Measurements from ENCODE around the gene ABLIM3. TPM values are rescaled to one million over a fixed set of nuclear protein-coding genes. Genes with fewer than 3 reads are reported as not detected.
A peak's percentile ranks its signal among the peaks of the same experiment; 100 is the strongest.

Gene ABLIM3
- polyA plus RNA-seq, 1 of the 3 experiments (the other 2 are of a cell fraction): 5.9 TPM

GRCh38 chr5:149257889-149258705, 116.8 kb downstream of the ABLIM3 start:
- CTCF ChIA-PET: interaction anchor here (0.6 to 1.9 kb wide), 6 partner anchors 7 to 223 kb away, joined by 3 to 4 read pairs (median 4); partner anchors contain the start of gene ABLIM3
- Histone ChIP-seq H2AFZ (ENCODE audit: low read depth) (no peak overlapping the region), H3F3A (replicated peaks; ENCODE audit: insufficient read depth) (no peaks in the 10 kb centered on the region), H3K9ac (no peak overlapping the region), H3K36me3 (replicated peaks in 1 of 2; ENCODE audit: control insufficient read depth in 1 of 2, insufficient read depth in 2 of 2, low read length in 1 of 2) (no peaks in the 10 kb centered on the region), H4K20me1 (ENCODE audit: insufficient read depth) (no peaks in the 10 kb centered on the region), H3K9me2 (no peaks in the 10 kb centered on the region), H3K27ac (ENCODE audit: low read depth in 2 of 2, low read length in 1 of 2) (peak overlapping the region in 1 of 2 experiments; percentile 29; a peak in 1 of 4 replicates), H3K27me3 (ENCODE audit: insufficient read depth) (no peaks in the 10 kb centered on the region), H3K9me3 (no peaks in the 10 kb centered on the region), H3K4me2 (no peak overlapping the region), H3K4me1 (ENCODE audit: control insufficient read depth in 1 of 2, insufficient read depth in 2 of 2, low read depth in 1 of 2, low read length in 1 of 2) (no peaks in the 10 kb centered on the region), H3K79me2 (ENCODE audit: insufficient read depth) (no peaks in the 10 kb centered on the region), H3K4me3 (ENCODE audit: low read depth in 2 of 2, low read length in 1 of 2) (no peak overlapping the region)
- no peak for DNase-seq
- POLR2A ChIA-PET: no interaction called here
- no peak for TF ChIP-seq RCOR1 (IDR thresholded peaks at IDR 0.05; ENCODE audit: low read length)
- TF ChIP-seq EP300 (IDR thresholded peaks at IDR 0.05; ENCODE audit: borderline replicate concordance in 1 of 2, low read depth in 1 of 2, low read length in 1 of 2): no peak
- no peak for TF ChIP-seq CHD2 (IDR thresholded peaks at IDR 0.05; ENCODE audit: low read length, partially characterized antibody)
- no peak for TF ChIP-seq SIN3A (IDR thresholded peaks at IDR 0.05; ENCODE audit: borderline replicate concordance, low read depth, low read length)
- no peak for TF ChIP-seq POLR2AphosphoS5 (IDR thresholded peaks at IDR 0.05; ENCODE audit: low read depth, low read length)
- TF ChIP-seq FOSL2 (IDR thresholded peaks at IDR 0.05; ENCODE audit: borderline replicate concordance, low read depth): no peak
- no peak for TF ChIP-seq FOXJ3 (CRISPR knock-in tag; IDR thresholded peaks at IDR 0.05)
- no peak for TF ChIP-seq TCF12 (IDR thresholded peaks at IDR 0.05)
- no peak for TF ChIP-seq GABPA (IDR thresholded peaks at IDR 0.05; ENCODE audit: low read depth)
- no peak for TF ChIP-seq RFX5 (IDR thresholded peaks at IDR 0.05; ENCODE audit: low read length)
- TF ChIP-seq RAD21 (IDR thresholded peaks at IDR 0.05; ENCODE audit: low read length): no peak
- TF ChIP-seq MEF2A (IDR thresholded peaks at IDR 0.05; ENCODE audit: borderline replicate concordance, low read depth): no peak
- TF ChIP-seq USF2 (IDR thresholded peaks at IDR 0.05; ENCODE audit: borderline replicate concordance, low read depth, low read length): no peak
- 55% methylated on average over 10 of the region's 10 CpGs for WGBS (ENCODE audit: low lambda C conversion rate)

GRCh38 chr5:149260761-149261160, 119.5 kb downstream of the ABLIM3 start:
- CTCF ChIA-PET: interaction anchor here (1.3 to 2.2 kb wide), 3 partner anchors 8 to 119 kb away, joined by 3 to 8 read pairs (median 5); partner anchors contain the start of genes ABLIM3 and AFAP1L1
- DNase-seq: no peak

More at GRCh38 chr5:149260761-149261160, 119.5 kb downstream of the ABLIM3 start:
- H3F3A ChIP-seq (replicated peaks; ENCODE audit: insufficient read depth): no peaks in the 10 kb centered on the region
- POLR2A ChIA-PET: no interaction called here
- H3K4me3 ChIP-seq (ENCODE audit: low read depth in 2 of 2, low read length in 1 of 2): no peak overlapping the region
- H3K79me2 ChIP-seq (ENCODE audit: insufficient read depth): no peaks in the 10 kb centered on the region
- no peaks in the 10 kb centered on the region for H3K4me1 ChIP-seq (ENCODE audit: control insufficient read depth in 1 of 2, insufficient read depth in 2 of 2, low read depth in 1 of 2, low read length in 1 of 2)
- H3K9ac ChIP-seq: no peak overlapping the region
- no peaks in the 10 kb centered on the region for H3K36me3 ChIP-seq (replicated peaks in 1 of 2; ENCODE audit: control insufficient read depth in 1 of 2, insufficient read depth in 2 of 2, low read length in 1 of 2)
- 6% methylated on average over 1 of the region's 1 CpG for WGBS (ENCODE audit: low lambda C conversion rate)
- no peaks in the 10 kb centered on the region for H3K27me3 ChIP-seq (ENCODE audit: insufficient read depth)
- H2AFZ ChIP-seq (ENCODE audit: low read depth): no peak overlapping the region
- H3K9me3 ChIP-seq: no peaks in the 10 kb centered on the region
- no peak overlapping the region for H3K4me2 ChIP-seq
- no peaks in the 10 kb centered on the region for H4K20me1 ChIP-seq (ENCODE audit: insufficient read depth)
- H3K9me2 ChIP-seq: no peaks in the 10 kb centered on the region
- TF ChIP-seq MXI1 (IDR thresholded peaks at IDR 0.05; ENCODE audit: low read depth, low read length) (no peak), REST (IDR thresholded peaks at IDR 0.05; ENCODE audit: low read depth, low read length) (no peak), TEAD4 (IDR thresholded peaks at IDR 0.05; ENCODE audit: borderline replicate concordance, insufficient read depth) (no peak), ELF1 (IDR thresholded peaks at IDR 0.05) (no peak), RAD21 (IDR thresholded peaks at IDR 0.05; ENCODE audit: low read length) (no peak)
- H3K27ac ChIP-seq (ENCODE audit: low read depth in 2 of 2, low read length in 1 of 2): no peak overlapping the region
